Astrocyte (in vitro differentiated cells and primary cell): Measurements from ENCODE around the gene CLEC3B. TPM values are rescaled to one million over a fixed set of nuclear protein-coding genes. Genes with fewer than 3 reads are reported as not detected.

ENCODE experiments used
- DNase-seq: peaks from one replicate; pipeline ENCODE4 v3.0.0-alpha.2; 2010; ENCODE audit warnings: low read depth
- FAIRE-seq: peaks from 2 replicates; lab custom pipeline; 2011; peaks lifted over from hg19 to GRCh38; lab: Jason Lieb, UNC
- H2AFZ ChIP-seq: 2 replicates; pipeline ENCODE4 v1.6.0; 2012; ENCODE audit warnings: low read depth, low read length, inconsistent platforms
- H3K27ac ChIP-seq: 2 replicates; pipeline ENCODE4 v1.5.1; 2011; ENCODE audit warnings: low read depth, low read length, inconsistent platforms
- H3K27me3 ChIP-seq: 2 replicates; pipeline ENCODE4 v1.6.0; 2011; ENCODE audit warnings: low read length, inconsistent platforms; ENCODE audit not compliant: insufficient read depth
- H3K36me3 ChIP-seq: 2 replicates; pipeline ENCODE4 v1.5.1; 2011; ENCODE audit warnings: low read length, inconsistent platforms; ENCODE audit not compliant: insufficient read depth
- H3K4me1 ChIP-seq: 2 replicates; pipeline ENCODE4 v1.5.1; 2011; ENCODE audit warnings: low read length, inconsistent platforms; ENCODE audit not compliant: insufficient read depth
- H3K4me2 ChIP-seq: 2 replicates; pipeline ENCODE4 v1.6.0; 2012; ENCODE audit warnings: low read length, inconsistent platforms
- H3K4me3 ChIP-seq: 2 replicates; pipeline ENCODE4 v1.5.1; 2011; ENCODE audit warnings: low read depth, mild to moderate bottlenecking, low read length, inconsistent platforms; ENCODE audit not compliant: insufficient read depth
- H3K79me2 ChIP-seq: 2 replicates; pipeline ENCODE4 v1.6.0; 2012; ENCODE audit warnings: mild to moderate bottlenecking, low read length, inconsistent platforms; ENCODE audit not compliant: insufficient read depth
- H3K9ac ChIP-seq: 2 replicates; pipeline ENCODE4 v1.6.0; 2012; ENCODE audit warnings: mild to moderate bottlenecking, low read length, inconsistent platforms
- H3K9me3 ChIP-seq: 2 replicates; pipeline ENCODE4 v1.5.1; 2012; ENCODE audit warnings: low read depth, mild to moderate bottlenecking, low read length, inconsistent platforms; ENCODE audit not compliant: insufficient read depth
- H4K20me1 ChIP-seq: 2 replicates; pipeline ENCODE4 v1.6.0; 2012; ENCODE audit warnings: low read length, inconsistent platforms; ENCODE audit not compliant: insufficient read depth
- H3K27ac Mint-ChIP-seq: one replicate; pipeline ENCODE4 v1.8.0; 2021; ENCODE audit warnings: mild to moderate bottlenecking, mixed read lengths; ENCODE audit not compliant: unreplicated experiment
- H3K27me3 Mint-ChIP-seq: one replicate; pipeline ENCODE4 v1.8.0; 2021; ENCODE audit warnings: low read depth, mixed read lengths; ENCODE audit not compliant: unreplicated experiment
- H3K36me3 Mint-ChIP-seq: one replicate; pipeline ENCODE4 v1.8.0; 2021; ENCODE audit warnings: low read depth, mixed read lengths; ENCODE audit not compliant: unreplicated experiment
- H3K4me1 Mint-ChIP-seq: one replicate; pipeline ENCODE4 v1.8.0; 2021; ENCODE audit warnings: low read depth, mixed read lengths; ENCODE audit not compliant: unreplicated experiment
- H3K4me3 Mint-ChIP-seq: one replicate; pipeline ENCODE4 v1.8.0; 2021; ENCODE audit warnings: mild to moderate bottlenecking, moderate library complexity, mixed read lengths; ENCODE audit not compliant: unreplicated experiment
- H3K9me3 Mint-ChIP-seq: one replicate; pipeline ENCODE4 v1.8.0; 2021; ENCODE audit warnings: mild to moderate bottlenecking, mixed read lengths; ENCODE audit not compliant: unreplicated experiment
- EZH2 ChIP-seq: IDR thresholded peaks from 2 replicates; pipeline ENCODE4 v1.6.1; 2012; ENCODE audit warnings: mild to moderate bottlenecking, low read length, inconsistent platforms; ENCODE audit not compliant: insufficient read depth
- total RNA-seq: library from RNA; stranded (reverse); gene quantifications from 2 replicates; pipeline ENCODE4 v1.2.1, GENCODE V29; 2021
- TF ChIP-seq, protein P1 (sequence below): IDR thresholded peaks from 2 replicates; pipeline ENCODE4 v1.5.1; 2011; ENCODE audit warnings: low read depth, mild to moderate bottlenecking, inconsistent platforms, low read length, moderate library complexity; ENCODE audit not compliant: insufficient read depth

Gene CLEC3B
- total RNA-seq, 1 donor from 2014 or later = 0.32 TPM

DNA sequence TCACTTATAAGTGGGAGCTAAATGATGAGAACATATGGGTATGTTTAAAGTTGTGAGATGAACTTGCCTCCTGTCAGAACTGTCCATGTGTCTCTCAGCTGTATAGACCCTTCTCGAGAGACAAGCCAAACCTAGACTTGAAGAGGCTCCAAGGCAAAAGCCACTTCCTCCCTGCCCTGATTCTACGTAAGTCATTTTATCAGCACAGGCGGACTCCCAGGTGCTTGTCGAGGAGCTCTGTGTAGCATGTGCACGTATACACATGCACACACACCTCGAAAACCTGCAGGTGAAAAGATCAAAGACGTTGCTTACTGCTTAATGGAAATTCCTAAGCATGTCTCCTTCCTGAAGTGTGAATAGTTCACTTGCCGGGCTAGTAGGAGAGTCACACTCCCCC, 5.6 kb upstream of the CLEC3B start:
- Histone ChIP-seq H2AFZ (no peak overlapping the region), H3K4me1 (peaks cover 6% of the 10 kb centered on the region), H3K36me3 (no peaks in the 10 kb centered on the region), H3K27ac (no peak overlapping the region), H3K9me3 (no peaks in the 10 kb centered on the region), H3K9ac (no peak overlapping the region), H3K4me3 (no peak overlapping the region), H4K20me1 (no peaks in the 10 kb centered on the region), H3K79me2 (no peaks in the 10 kb centered on the region), H3K27me3 (no peaks in the 10 kb centered on the region), H3K4me2 (no peak overlapping the region)
- DNase-seq = no peak
- Mint-ChIP-seq H3K4me3 (no peak overlapping the region), H3K36me3 (peaks cover 4% of the 10 kb centered on the region), H3K4me1 (no peaks in the 10 kb centered on the region), H3K27ac (no peak overlapping the region), H3K27me3 (peaks cover 4% of the 10 kb centered on the region), H3K9me3 (peaks cover 2% of the 10 kb centered on the region)
- FAIRE-seq = no peak
- no peak for TF ChIP-seq EZH2
- TF ChIP-seq, protein P1, sequence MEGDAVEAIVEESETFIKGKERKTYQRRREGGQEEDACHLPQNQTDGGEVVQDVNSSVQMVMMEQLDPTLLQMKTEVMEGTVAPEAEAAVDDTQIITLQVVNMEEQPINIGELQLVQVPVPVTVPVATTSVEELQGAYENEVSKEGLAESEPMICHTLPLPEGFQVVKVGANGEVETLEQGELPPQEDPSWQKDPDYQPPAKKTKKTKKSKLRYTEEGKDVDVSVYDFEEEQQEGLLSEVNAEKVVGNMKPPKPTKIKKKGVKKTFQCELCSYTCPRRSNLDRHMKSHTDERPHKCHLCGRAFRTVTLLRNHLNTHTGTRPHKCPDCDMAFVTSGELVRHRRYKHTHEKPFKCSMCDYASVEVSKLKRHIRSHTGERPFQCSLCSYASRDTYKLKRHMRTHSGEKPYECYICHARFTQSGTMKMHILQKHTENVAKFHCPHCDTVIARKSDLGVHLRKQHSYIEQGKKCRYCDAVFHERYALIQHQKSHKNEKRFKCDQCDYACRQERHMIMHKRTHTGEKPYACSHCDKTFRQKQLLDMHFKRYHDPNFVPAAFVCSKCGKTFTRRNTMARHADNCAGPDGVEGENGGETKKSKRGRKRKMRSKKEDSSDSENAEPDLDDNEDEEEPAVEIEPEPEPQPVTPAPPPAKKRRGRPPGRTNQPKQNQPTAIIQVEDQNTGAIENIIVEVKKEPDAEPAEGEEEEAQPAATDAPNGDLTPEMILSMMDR = no peak

DNA sequence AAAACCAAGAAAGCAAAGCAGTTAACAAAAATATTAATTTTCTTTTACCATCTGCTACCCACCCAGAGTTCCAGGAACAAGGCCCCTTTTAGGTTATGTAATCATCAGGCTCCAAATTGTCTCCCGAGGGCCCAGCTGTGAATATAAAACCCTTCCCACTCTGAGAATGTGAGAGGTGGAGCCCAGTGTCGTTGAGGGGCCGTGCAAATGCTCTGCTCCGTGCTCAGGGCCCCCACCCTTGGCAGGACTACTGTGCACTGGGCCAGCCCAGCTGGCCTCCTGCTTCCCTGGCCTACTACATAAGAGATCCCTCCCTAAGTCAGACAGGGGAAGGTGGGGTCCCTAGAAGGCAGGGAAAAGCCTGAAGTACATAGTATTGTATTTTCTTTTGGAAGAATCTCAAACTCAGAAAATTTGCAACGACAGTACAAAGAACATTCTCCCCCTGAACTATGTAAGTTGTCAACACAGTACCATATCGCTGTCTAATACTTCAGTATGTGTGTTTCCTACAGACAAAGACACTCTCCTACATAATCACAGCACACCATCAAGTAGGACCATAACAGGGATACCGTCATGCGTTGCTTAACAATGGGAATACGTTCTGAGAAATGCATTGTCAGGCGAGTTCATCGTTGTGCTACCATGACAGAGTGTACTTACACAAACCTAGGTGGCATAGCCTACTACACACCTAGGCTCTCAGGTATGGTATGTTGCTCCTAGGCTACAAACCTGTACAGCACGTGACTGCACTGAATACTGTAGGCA, 4.4 kb upstream of the CLEC3B start:
- Histone ChIP-seq H3K4me1 (peaks cover 16% of the 10 kb centered on the region), H3K36me3 (no peaks in the 10 kb centered on the region), H3K27me3 (no peaks in the 10 kb centered on the region), H2AFZ (no peak overlapping the region), H3K4me3 (no peak overlapping the region), H3K79me2 (no peaks in the 10 kb centered on the region), H3K9ac (no peak overlapping the region), H4K20me1 (no peaks in the 10 kb centered on the region), H3K4me2 (no peak overlapping the region), H3K9me3 (no peaks in the 10 kb centered on the region), H3K27ac (no peak overlapping the region)
- H3K4me3 Mint-ChIP-seq = no peak overlapping the region
- TF ChIP-seq, protein P1 = no peak
- TF ChIP-seq EZH2 = no peak
- peaks cover 4% of the 10 kb centered on the region for H3K36me3 Mint-ChIP-seq
- peaks cover under 1% of the 10 kb centered on the region for H3K4me1 Mint-ChIP-seq
- DNase-seq (no peak), FAIRE-seq (no peak)
- H3K27me3 Mint-ChIP-seq = peaks cover 6% of the 10 kb centered on the region
- H3K27ac Mint-ChIP-seq = no peak overlapping the region
- peaks cover 2% of the 10 kb centered on the region for H3K9me3 Mint-ChIP-seq

DNA sequence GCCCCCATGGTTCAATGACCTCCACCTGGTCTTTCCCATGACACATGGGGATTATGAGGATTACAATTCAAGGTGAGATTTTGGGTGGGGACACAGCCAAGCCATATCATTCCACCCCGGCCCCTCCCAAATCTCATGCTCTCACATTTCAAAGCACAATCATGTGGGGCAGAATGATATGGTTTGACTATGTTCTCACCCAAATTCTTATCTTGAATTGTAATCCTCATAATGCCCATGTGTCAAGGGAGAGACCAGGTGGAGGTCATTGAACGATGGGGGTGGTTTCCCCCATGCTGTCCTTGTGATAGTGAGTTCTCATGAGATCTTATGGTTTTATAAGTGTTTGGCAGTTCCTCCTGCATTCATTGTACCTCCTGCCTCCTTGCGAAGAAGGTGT, 2.4 kb upstream of the CLEC3B start:
- H3K36me3 Mint-ChIP-seq = peaks cover 4% of the 10 kb centered on the region
- no peak overlapping the region for H3K27ac ChIP-seq
- H3K27me3 ChIP-seq = no peaks in the 10 kb centered on the region
- peaks cover 9% of the 10 kb centered on the region for H3K27me3 Mint-ChIP-seq
- H3K4me1 ChIP-seq = peaks cover 21% of the 10 kb centered on the region
- H4K20me1 ChIP-seq = no peaks in the 10 kb centered on the region
- no peak for DNase-seq
- H3K27ac Mint-ChIP-seq = no peak overlapping the region
- FAIRE-seq = no peak
- H3K79me2 ChIP-seq = no peaks in the 10 kb centered on the region
- no peak for TF ChIP-seq EZH2
- TF ChIP-seq, protein P1 = no peak
- no peaks in the 10 kb centered on the region for H3K36me3 ChIP-seq
- no peak overlapping the region for H3K9ac ChIP-seq
- no peak overlapping the region for H3K4me3 Mint-ChIP-seq
- H2AFZ ChIP-seq = no peak overlapping the region
- H3K4me1 Mint-ChIP-seq = peaks cover 5% of the 10 kb centered on the region
- H3K4me2 ChIP-seq = no peak overlapping the region
- peaks cover under 1% of the 10 kb centered on the region for H3K9me3 Mint-ChIP-seq
- H3K4me3 ChIP-seq = no peak overlapping the region
- no peaks in the 10 kb centered on the region for H3K9me3 ChIP-seq
